NCI-H526 (cell line): ENCODE measurements around the gene GNB1L.
"Not testable (repeated sequence)": the region's sequence is repeated elsewhere in the genome, so short reads cannot be mapped to it uniquely, and the experiment has no call there.

Experiments used
- DNase-seq, 2 experiments: peaks; one replicate each; lab custom pipeline; 2025; lab: John Stamatoyannopoulos, UW

Gene GNB1L

GRCh38 chr22:19843857-19844376 is 10.8 kb downstream of the GNB1L start:
- DNase-seq = no peak

- DNase-seq = no peak
These were observed 11.4 kb downstream of the GNB1L start for GRCh38 chr22:19843107-19843856.

GRCh38 chr22:19842393-19843106 is 12.1 kb downstream of the GNB1L start:
- DNase-seq = no peak

- peak; percentile 15 to 72 for DNase-seq
These were observed 12.9 kb downstream of the GNB1L start for GRCh38 chr22:19841641-19842392.

- DNase-seq = no peak
These were observed 13.6 kb downstream of the GNB1L start for GRCh38 chr22:19840955-19841640.

GRCh38 chr22:19840059-19840458 is 14.6 kb downstream of the GNB1L start:
- DNase-seq = no peak

GRCh38 chr22:19837915-19838314 is 16.8 kb downstream of the GNB1L start:
- no peak for DNase-seq

GRCh38 chr22:19836512-19836911 is 18.2 kb downstream of the GNB1L start:
- no peak for DNase-seq

- DNase-seq = no peak
These were observed 20.1 kb downstream of the GNB1L start for GRCh38 chr22:19834599-19834998.

- not testable (repeated sequence) for DNase-seq
These were observed 21.3 kb downstream of the GNB1L start for GRCh38 chr22:19833327-19833726.

GRCh38 chr22:19832476-19833108 is 22.1 kb downstream of the GNB1L start:
- DNase-seq = no peak

GRCh38 chr22:19831979-19832378 is 22.7 kb downstream of the GNB1L start:
- DNase-seq = not testable (repeated sequence)

GRCh38 chr22:19831016-19831415 is 23.7 kb downstream of the GNB1L start:
- no peak for DNase-seq

GRCh38 chr22:19828035-19828401 is 26.7 kb downstream of the GNB1L start:
- DNase-seq = no peak

GRCh38 chr22:19827341-19828034 is 27.2 kb downstream of the GNB1L start:
- DNase-seq = no peak

- no peak for DNase-seq
These were observed 28.1 kb downstream of the GNB1L start for GRCh38 chr22:19826619-19826950.

- no peak for DNase-seq
These were observed 28.6 kb downstream of the GNB1L start for GRCh38 chr22:19825904-19826618.

- no peak for DNase-seq
These were observed 29.7 kb downstream of the GNB1L start for GRCh38 chr22:19824926-19825339.

GRCh38 chr22:19824212-19824925 is 30.3 kb downstream of the GNB1L start:
- DNase-seq = no peak

- DNase-seq = no peak
These were observed 30.8 kb downstream of the GNB1L start for GRCh38 chr22:19823902-19824211.
